Prostate gland (tissue), 2 donors: Measurements from ENCODE around the gene CERCAM. TPM values are rescaled to one million over a fixed set of nuclear protein-coding genes. Genes with fewer than 3 reads are reported as not detected.

Experiments
- DNase-seq: peaks from one replicate; pipeline ENCODE4 v3.0.0-alpha.2; 2019; ENCODE audit warnings: low spot score
- H3K27ac ChIP-seq, 2 donors: fragments of 200-600 bp; sonication (generic); 2 replicates each; pipeline ENCODE4 v1.5.1; 2017 to 2019
- H3K27me3 ChIP-seq: fragments of 200-600 bp; sonication (generic); replicated peaks from 2 replicates; pipeline ENCODE4 v1.5.1; 2019; ENCODE audit not compliant: insufficient read depth
- H3K36me3 ChIP-seq, 2 donors: fragments of 200-600 bp; sonication (generic); 1 replicate in 1 of 2; 2 replicates in 1 of 2; pipeline versions ENCODE4 v1.5.1 to v1.8.1; 2017 to 2019
- H3K4me1 ChIP-seq: fragments of 200-600 bp; sonication (generic); replicated peaks from 2 replicates; pipeline ENCODE4 v1.5.1; 2019
- H3K4me3 ChIP-seq, 2 donors: fragments of 200-600 bp; sonication (generic); 2 replicates each; pipeline ENCODE4 v1.5.1; 2017 to 2019
- H3K9me3 ChIP-seq: fragments of 200-600 bp; sonication (generic); 2 replicates; pipeline ENCODE4 v1.5.1; 2017
- POLR2A ChIP-seq: fragments of 450-650 bp; IDR thresholded peaks from one replicate; pipeline ENCODE4 v1.6.1; 2016; ENCODE audit warnings: antibody characterized with exemption, mild to moderate bottlenecking
- POLR2AphosphoS5 ChIP-seq: sonication (generic); formaldehyde crosslinking; IDR thresholded peaks from one replicate; pipeline ENCODE4 v1.6.1; 2017; ENCODE audit warnings: antibody characterized with exemption
- intact Hi-C: fragments of 100-400 bp; cut with DNase I; formaldehyde crosslinking; loops from one replicate; pipeline ENCODE4 v1.14.2; 2022
- microRNA counts, 2 donors: library from miRNA; unstranded; fragments of <30 nt; microRNA quantifications; one replicate each; lab custom pipeline; 2016 to 2017
- microRNA-seq: library from miRNA; unstranded; fragments of <30 nt; microRNA quantifications from one replicate; pipeline ENCODE4, GENCODE V29; 2016
- total RNA-seq, 2 donors: library from RNA; depleted of rRNA; stranded (reverse); fragments of >200 nt; gene quantifications; one replicate each; pipeline ENCODE4 v1.1.0, GENCODE V29; 2016
- TF ChIP-seq, protein P1 (sequence below), 4 experiments: fragments of 200-600 bp in 2 of 4; fragments of 450-650 bp in 2 of 4; sonication (generic) in 2 of 4; IDR thresholded peaks; 1 replicate in 3 of 4; 2 replicates in 1 of 4; pipeline ENCODE4 v1.5.1; 2016 to 2019; ENCODE audit warnings: antibody characterized with exemption in 4 of 4, mild to moderate bottlenecking in 2 of 4, moderate library complexity in 2 of 4

Gene CERCAM
- total RNA-seq, 2 donors from 2014 or later: 25.3 to 30.5 TPM

DNA sequence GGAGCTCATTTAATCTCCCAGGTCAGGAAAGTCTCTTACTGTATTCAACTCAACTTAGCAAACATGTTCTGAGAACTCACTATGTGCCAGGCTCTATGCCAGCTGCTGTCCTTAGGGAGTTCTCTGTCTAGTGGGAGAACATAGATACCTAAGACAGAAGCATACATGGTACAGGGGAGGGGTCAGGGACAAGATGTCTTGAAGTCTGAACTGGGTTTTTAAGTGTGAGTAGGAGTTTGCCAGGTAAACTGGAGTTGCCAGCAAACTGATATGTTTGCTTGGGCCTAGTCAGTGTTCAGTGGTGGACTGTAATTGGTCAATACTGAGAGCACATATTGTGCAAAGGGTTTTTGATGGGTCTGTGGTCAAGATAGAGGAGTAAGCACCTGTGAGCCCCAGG is 65.5 kb downstream of the CERCAM start:
- Histone ChIP-seq H3K27me3 (no peaks in the 10 kb centered on the region), H3K9me3 (no peaks in the 10 kb centered on the region), H3K27ac (no peak overlapping the region), H3K4me3 (no peak overlapping the region), H3K4me1 (no peaks in the 10 kb centered on the region), H3K36me3 (no peaks in the 10 kb centered on the region)
- no peak for TF ChIP-seq POLR2A
- TF ChIP-seq POLR2AphosphoS5: no peak
- TF ChIP-seq, protein P1, sequence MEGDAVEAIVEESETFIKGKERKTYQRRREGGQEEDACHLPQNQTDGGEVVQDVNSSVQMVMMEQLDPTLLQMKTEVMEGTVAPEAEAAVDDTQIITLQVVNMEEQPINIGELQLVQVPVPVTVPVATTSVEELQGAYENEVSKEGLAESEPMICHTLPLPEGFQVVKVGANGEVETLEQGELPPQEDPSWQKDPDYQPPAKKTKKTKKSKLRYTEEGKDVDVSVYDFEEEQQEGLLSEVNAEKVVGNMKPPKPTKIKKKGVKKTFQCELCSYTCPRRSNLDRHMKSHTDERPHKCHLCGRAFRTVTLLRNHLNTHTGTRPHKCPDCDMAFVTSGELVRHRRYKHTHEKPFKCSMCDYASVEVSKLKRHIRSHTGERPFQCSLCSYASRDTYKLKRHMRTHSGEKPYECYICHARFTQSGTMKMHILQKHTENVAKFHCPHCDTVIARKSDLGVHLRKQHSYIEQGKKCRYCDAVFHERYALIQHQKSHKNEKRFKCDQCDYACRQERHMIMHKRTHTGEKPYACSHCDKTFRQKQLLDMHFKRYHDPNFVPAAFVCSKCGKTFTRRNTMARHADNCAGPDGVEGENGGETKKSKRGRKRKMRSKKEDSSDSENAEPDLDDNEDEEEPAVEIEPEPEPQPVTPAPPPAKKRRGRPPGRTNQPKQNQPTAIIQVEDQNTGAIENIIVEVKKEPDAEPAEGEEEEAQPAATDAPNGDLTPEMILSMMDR (IDR thresholded peaks at IDR 0.05): no peak
- DNase-seq: no peak
- intact Hi-C loops: no loop called here

MicroRNAs within 50 kb of the gene (microRNA counts, 767-probe panel; counts per million panel counts)
- microRNA hsa-miR-219-2-3p (lab: Ali Mortazavi, UCI): 0 to 431 counts per million in 2 donors

Small RNA genes within 50 kb of the gene (microRNA-seq; reads per million reads assigned to microRNA genes)
- gene MIR219B: not detected

Other genes starting within 250 kb of the CERCAM start
- 10 to 100 TPM; 55.2 to 94.0 TPM for gene CIZ1, start 229.3 kb upstream of the CERCAM start, total RNA-seq
- gene DNM1, start 217.5 kb upstream of the CERCAM start, total RNA-seq: 1 to 10 TPM; 2.0 to 7.7 TPM
- 100 to 1,000 TPM in 1 of 2 donors, 10 to 100 TPM in 1; 92.1 to 147 TPM for gene GOLGA2, start 144.8 kb upstream of the CERCAM start, total RNA-seq
- 10 to 100 TPM; 34.8 to 38.5 TPM for gene SWI5, start 144.6 kb upstream of the CERCAM start, total RNA-seq
- 10 to 100 TPM; 14.6 to 27.2 TPM for gene TRUB2, start 98.4 kb upstream of the CERCAM start, total RNA-seq
- 10 to 100 TPM; 57.5 to 89.6 TPM for gene COQ4, start 98.0 kb upstream of the CERCAM start, total RNA-seq
- 10 to 100 TPM; 19.2 to 21.5 TPM for gene SLC27A4, start 80.3 kb upstream of the CERCAM start, total RNA-seq
- 10 to 100 TPM; 33.2 to 41.7 TPM for gene URM1, start 49.5 kb upstream of the CERCAM start, total RNA-seq
- gene ODF2, start 35.1 kb downstream of the CERCAM start, total RNA-seq: 10 to 100 TPM; 27.0 to 65.8 TPM
- 10 to 100 TPM; 31.5 to 34.2 TPM for gene GLE1, start 83.9 kb downstream of the CERCAM start, total RNA-seq
- 100 to 1,000 TPM; 130 to 472 TPM for gene SPTAN1, start 131.7 kb downstream of the CERCAM start, total RNA-seq
- 10 to 100 TPM; 66.1 to 80.1 TPM for gene DYNC2I2, start 236.0 kb downstream of the CERCAM start, total RNA-seq